Cerebellar cortex (tissue), 1 donor: ENCODE results near the gene PRPF8.
A peak's percentile ranks its signal among the peaks of the same experiment; 100 is the strongest.

Experiments used
- DNase-seq: peaks from one replicate; pipeline ENCODE4 v3.0.0-alpha.2; 2015; ENCODE audit warnings: low spot score

PRPF8 gene

DNA sequence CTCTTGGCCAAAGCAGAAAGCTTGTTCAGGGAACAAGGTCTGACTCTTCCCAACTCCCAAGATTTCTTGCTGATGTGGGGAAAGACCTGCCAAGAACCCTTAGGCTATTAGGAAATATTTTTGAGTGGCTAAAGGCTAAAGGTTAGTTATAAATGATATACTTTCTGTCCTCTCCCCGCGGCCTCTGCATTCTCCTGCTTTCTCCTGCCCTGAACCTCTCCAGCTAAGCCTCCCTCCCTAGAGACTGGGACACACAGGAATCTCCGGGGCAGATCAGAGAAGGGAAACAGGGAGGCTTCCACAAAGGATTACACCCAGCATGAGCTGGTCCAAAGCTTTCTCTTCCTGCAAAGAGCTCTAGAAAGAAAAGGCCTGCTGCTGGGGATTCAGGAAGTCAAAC, 58.3 kb downstream of the PRPF8 start:
- DNase-seq = peak; percentile 44

DNA sequence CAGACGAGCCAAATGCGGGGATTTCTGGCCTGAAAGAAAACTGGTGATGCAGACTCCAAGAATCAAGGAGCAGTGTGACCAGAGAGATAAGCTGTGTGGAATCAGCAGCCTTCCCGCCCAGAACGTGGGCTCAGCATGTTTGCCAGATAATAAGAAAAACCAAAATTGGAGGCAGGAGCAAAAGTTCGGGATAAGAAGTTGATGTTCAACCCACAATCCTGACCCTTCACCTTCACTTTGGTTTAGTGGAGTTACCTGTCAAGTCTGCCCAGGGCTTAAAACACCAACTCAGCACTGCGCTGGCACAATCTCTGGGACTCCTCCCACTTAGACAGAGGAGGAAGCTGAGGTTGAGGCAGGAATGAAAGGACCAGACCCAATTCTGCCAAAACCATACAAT, 59.1 kb downstream of the PRPF8 start:
- no peak for DNase-seq

DNA sequence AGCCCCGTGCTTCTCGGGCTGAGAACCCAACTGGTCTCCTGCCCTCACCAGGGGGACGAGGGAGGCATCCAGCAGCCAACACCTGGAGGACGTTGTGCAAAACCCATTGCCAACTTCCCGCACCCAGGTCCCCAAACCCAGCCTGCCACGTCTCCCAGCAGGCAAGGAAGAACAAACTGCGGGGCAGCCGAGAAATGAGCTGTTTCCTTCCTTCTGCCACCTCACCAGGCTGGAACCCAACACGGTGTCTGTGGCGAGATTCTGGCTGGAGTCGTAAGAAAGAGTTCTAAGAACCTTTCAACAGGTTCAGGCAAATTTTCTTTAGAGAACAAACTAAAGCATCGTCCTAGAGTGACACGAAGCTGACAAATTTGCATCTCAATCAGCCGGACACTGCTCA, 59.6 kb downstream of the PRPF8 start:
- no peak for DNase-seq

DNA sequence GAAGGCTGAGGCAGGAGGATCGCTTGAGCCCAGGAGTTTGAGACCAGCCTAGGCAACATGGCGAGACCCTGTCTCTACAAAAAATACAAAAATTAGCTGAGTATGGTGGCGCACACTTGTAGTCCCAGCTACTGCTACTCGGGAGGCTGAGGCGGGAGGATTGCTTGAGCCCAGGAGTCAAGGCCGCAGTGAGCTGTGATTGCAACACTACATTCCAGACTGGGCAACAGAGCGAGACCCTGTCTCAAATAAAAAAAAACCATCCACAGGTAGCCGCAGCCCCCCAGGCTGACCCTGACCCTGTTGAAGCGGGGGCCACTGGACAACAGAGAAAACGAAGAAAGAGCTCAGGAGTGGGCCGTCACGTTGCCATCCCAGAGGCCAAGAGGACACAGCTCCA, 60.0 kb downstream of the PRPF8 start:
- no peak for DNase-seq

DNA sequence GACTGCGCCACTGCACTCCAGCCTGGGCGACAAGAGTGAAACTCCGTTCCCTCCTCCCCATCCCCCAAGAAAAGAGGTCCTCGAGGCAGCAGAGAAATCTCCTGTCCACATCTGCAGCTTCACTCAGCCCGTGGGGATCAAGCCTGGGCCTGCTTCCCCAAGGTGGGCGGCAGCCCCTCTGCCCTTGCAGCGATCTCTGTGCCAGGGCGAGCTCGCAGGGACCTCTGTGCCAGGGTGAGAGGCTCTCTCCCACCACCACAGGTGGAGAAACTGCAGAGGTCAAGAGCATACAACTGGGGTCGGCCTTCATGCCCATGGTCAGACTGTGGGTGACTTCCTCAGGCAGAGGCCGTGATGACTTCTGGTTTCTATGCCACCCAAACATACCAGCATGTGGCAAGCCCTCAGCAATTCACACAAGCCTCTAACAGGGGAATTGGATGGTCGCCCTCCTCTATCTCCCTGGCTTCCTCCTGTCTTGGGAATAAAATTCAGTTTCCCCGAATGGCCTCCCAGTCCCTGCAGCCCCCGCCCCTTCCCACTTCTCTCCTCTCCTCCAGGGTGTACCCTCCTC, 61.5 kb downstream of the PRPF8 start:
- DNase-seq = no peak

DNA sequence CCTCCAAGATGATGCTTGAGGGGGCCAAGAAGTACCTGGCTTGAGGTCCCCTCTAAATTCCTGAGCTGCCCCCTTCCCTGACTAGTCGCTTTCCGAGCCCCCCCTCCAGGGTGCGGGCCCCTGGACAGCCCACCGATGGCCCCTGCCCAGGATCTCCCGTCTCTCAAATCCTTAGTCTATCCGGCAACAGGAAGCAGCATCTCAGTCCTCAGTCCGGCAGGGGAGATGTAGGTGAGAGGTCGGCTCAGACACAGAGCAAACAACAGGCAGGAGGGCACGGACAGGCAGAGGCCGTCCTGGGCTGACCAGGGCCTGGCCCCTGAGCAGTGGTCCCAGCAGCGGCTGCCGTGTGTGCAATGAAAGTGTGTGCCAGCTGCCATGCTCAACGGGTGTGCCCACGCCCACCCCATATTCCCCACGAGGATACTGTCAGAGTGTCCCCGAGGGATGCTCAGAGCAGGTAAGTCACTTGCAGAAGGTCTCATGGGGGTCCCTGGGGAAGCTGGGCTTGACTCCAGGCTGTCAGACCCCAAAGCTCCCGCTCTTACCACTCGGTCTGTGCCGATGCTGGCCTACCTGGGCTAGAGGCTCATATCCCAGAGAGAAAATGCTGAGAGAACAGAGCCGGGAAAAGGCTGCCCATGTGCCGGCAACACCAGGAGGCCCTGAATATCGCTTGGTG, 63.3 kb downstream of the PRPF8 start:
- no peak for DNase-seq

DNA sequence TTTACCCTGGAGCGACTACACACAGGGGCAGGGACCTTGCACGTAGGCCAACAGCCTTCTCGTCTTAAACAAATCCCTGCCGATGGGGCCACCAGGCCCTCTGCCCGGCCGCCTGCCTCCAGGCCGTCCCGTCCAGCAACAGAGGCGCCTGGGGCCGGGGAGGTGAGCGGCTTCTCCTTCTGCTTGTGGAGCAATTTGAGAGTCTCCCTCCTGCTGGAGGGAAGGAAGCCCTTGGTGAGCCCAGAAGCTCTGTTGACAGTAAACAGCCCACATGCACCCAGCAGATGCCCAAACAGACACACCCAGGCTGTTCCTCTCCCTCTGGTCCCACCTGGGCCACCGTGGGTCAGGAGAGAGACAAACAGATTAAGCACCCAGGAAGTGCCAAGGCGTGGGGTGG, 64.2 kb downstream of the PRPF8 start:
- no peak for DNase-seq

DNA sequence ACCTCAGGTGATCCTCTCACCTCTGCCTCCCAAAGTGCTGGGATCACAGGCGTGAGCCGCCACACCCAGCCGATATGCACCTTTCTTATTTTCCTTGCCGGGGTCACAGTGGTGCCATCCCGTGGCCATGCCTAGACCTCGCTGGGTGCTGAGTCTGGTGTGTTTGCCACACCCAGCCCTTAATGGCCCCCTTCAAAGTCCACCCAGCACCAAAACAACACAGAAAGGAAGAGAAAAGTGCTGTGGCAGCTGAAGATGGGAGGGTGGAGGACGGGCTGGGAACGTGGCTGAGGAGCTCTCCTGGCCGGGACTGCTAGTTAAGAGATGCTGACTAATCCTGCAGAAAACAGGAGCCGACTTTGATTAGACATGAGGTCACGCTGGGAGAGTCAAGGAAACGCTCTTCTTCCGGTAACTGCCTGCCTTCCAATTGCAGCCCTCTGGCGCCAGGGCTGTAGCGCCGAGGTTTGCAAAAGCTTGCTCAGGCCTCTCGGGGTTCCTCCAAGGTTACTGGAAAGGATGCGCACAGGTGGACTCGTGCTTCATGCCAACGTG, 67.0 kb downstream of the PRPF8 start:
- DNase-seq = peak; percentile 57

DNA sequence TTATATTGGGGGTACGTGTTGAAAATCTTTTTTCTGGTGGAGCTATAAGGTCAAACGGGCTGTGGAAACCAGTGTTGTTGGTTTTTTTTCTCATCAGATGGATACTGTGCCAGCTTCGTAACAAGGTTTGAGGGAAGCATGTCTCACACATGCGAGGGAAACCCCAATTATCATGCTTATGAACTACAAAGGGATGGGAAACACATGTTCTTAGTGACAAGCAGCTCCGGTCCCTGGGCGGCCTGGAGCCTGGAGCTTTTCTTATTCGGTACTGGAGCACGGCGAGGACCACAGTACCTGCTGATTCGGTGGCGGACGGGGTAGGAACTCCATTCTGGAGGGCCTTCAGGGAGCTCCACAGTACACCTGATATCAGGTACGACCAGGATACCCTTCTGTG, 68.6 kb downstream of the PRPF8 start:
- no peak for DNase-seq

DNA sequence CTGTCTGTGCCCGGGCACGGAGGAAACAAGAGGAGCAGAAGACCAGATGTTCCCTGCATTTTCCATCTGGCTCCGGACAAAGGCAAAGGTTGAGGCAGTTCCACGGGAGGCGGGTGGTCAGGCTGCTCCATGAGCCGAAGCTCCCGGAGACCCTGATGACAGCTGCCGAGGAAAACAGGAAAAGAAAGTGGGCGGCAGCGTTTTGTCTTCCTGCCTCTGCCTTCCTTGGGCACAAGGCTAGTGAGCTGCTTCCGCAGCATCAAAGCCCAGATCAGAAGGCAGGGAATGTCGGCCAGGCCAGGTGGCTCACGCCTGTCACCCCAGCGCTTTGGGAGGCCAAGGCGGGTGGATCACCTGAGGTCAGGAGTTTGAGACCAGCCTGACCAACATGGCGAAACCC, 72.3 kb downstream of the PRPF8 start:
- no peak for DNase-seq

DNA sequence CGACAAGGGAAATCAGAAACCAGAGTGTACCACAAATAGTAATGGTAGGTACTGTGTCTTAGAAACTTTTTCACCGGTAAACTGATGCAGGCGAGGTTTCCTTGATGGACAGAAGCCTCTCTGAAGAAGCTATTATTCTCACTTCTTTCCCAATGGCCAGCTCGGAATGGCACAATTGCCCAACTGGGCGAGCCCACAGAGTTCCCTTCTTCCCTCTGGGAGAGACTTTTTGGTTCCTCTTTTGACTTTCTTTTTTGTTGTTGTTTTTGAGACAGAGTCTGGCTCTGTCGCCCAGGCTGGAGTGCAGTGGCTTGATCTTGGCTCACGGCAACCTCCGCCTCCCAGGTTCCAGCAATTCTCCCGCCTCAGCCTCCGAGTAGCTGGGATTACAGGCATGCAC, 73.0 kb downstream of the PRPF8 start:
- DNase-seq = no peak

DNA sequence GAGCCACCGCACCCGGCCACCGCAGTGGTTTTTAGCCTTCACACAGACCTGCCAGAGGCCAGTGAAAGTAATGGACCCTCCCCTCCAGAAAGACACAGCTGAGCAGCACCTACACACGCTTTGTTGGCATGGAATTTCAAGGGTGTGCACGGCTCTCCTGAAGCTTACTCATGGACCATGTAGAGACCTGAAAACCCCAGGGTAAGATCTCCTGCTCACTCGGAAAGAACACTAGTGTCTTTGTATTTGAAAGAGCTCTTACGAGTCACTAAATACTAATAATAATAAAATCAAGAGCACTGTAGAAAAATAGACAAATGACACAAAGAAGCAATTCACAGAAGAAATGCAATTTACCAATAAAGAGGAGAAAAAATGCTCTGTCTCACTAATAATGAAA, 76.0 kb downstream of the PRPF8 start:
- DNase-seq = no peak

DNA sequence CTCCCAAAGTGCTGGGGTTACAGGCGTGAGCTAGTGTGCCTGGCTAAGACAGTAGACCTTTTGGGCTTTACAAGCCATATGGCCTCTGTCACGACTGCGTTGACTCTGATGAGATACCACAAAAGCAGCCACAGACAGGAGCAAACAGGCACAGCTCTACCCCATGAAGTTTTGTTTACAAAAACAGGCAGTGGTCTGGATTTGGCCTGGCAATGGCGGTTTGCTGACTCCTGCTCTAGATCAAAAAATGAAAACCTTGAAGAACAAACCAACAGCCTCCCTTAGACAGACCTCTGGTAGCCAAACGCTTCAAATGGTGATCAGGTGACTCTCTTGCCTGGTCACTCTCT, 76.7 kb downstream of the PRPF8 start:
- DNase-seq = no peak

DNA sequence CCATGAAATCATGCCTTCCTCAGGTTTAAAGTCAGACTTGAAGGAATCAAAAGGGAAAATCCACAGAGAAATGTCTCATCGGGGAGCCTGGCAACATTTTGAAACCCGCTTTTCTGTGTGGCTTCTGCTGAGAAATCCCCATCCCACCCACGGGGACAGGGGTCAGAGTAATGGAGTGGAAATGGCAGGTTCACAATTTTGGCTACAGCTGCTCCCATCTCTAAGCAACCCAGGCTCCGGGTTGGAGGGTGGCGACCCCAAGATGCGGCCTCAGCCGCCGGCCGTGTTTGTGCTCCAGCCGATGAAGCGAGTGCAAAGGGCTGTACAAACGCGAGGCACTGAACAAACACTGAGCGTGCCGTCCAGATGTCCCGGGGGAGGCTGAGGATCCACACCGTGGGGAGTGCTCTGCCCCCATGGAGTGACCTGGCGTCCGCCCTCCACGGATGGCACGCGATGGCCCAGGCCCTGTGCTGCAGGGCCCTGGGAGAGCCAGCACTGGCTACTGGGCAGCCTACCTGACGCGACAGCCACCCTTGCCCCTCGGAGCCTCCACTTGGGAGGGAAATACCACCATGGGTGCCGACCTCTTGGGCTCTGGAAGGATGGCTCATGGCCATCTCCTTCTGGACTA, 78.2 kb downstream of the PRPF8 start:
- DNase-seq = no peak

DNA sequence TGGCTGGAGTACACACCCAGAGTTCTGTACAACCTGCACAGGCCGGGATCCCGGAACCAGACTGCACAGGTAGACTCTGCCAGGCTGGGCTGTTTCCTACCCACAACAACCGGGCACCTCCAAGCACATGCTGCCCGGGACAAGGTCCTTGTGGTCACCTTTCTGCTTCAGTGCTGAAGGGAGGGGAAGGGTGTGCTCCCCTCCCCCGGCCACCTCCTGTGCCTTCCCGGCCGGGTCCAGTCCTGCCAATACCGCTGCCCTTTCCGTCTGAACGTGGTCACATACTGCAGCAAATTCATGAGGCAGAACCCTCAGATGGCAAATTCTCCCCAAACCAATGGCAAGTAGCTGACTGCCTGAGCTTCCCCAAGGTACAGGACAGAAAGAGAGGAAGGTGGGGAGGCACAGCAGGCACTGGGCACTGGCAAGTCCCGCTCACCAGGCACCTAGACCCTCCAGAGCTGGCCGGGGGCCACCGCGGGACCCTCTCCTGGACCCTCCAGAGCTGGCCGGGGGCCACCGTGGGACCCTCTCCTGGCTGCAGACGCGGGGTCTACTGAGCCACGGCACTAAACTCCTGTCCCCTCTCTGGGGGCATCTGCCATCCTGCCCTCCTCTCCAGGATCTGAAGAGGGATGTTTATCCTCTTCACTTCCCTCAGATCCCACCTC, 78.9 kb downstream of the PRPF8 start:
- DNase-seq = no peak

DNA sequence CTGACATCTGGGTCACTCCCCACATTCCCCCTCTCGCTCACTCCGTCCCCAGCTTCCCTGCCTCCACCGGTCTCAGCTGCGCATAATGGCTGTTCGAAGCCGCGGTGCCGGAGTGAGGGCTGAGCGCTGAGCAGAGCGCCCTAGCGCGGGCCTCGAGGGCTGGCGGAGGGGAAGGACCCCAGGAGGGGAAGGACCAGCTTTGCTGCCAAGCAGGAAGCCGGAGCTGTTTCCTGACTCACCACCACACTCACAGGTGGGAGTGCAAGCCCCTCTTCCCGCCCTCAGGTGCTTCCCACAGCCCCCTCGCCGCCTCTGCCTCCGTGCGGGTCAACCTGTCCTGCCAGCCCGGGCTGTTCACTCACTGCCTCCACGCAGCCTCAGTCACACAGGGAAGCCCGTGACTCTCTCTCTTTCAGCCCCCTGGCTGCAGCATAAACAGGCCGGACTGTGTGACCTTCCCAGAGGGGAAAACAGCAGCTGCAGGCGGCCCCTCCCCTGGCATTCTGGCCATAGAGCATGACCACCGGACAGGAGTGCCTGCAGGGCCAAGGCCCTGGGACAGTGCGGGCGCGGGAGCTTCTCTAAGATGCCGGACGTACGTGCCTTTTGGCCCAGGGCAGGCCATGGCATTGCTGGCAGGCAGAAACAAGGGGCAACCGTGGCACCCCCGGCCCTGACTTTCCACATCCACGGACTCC, 79.7 kb downstream of the PRPF8 start:
- no peak for DNase-seq

DNA sequence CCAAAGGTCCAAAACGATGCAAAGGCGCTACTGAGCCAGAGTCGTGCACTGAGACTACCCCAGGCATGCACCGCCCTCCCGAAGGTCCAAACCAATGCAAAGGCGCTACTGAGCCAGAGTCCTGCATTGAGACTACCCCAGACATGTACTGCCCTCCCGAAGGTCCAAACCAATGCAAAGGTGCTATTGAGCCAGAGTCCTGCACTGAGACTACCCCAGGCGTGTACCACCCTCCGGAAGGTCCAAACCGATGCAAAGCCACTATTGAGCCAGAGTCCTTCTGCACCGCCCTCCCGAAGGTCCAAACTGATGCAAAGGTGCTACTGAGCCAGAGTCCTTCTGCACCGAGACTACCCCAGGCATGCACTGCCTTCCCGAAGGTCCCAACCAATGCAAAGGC, 83.1 kb downstream of the PRPF8 start:
- no peak for DNase-seq
